Fibroblast of lung (primary cell): ENCODE measurements around the gene C10orf90. TPM values are rescaled to one million over a fixed set of nuclear protein-coding genes. Genes with fewer than 3 reads are reported as not detected.

Experiments used
- DNase-seq, 2 donors: peaks; one replicate each; pipeline versions ENCODE4 v3.0.0 to v3.0.0-alpha.2; 2010; ENCODE audit warnings: low read depth in 2 of 2
- H2AFZ ChIP-seq: 2 replicates; pipeline ENCODE4 v1.5.1; 2012; ENCODE audit warnings: low read length, control low read depth, inconsistent platforms
- H3K27ac ChIP-seq: 2 replicates; pipeline ENCODE4 v1.5.1; 2011; ENCODE audit warnings: low read length, control low read depth; ENCODE audit not compliant: insufficient read depth
- H3K27me3 ChIP-seq: 2 replicates; pipeline ENCODE4 v1.5.1; 2011; ENCODE audit warnings: mild to moderate bottlenecking, low read length; ENCODE audit not compliant: control insufficient read depth, insufficient read depth
- H3K36me3 ChIP-seq: 2 replicates; pipeline ENCODE4 v1.5.1; 2011; ENCODE audit warnings: low read length; ENCODE audit not compliant: control insufficient read depth, insufficient read depth
- H3K4me1 ChIP-seq: 2 replicates; pipeline ENCODE4 v1.5.1; 2011; ENCODE audit warnings: low read length; ENCODE audit not compliant: control insufficient read depth, insufficient read depth; ENCODE audit errors: extremely low read depth
- H3K4me2 ChIP-seq: 2 replicates; pipeline ENCODE4 v1.5.1; 2011; ENCODE audit warnings: low read length, control low read depth; ENCODE audit not compliant: insufficient read depth; ENCODE audit errors: extremely low read depth
- H3K4me3 ChIP-seq, 4 experiments: fragments of 200-600 bp in 1 of 4; sonication (generic) in 1 of 4; replicated peaks in 1 of 4; 2 replicates each; pipeline ENCODE4 v1.5.1; 2011 to 2016; ENCODE audit warnings: low read length in 4 of 4, low read depth in 3 of 4, mild to moderate bottlenecking in 3 of 4, control low read depth in 2 of 4, inconsistent platforms in 1 of 4, mixed read lengths in 1 of 4; ENCODE audit not compliant: insufficient read depth in 1 of 4; ENCODE audit errors: control extremely low read depth in 1 of 4
- H3K79me2 ChIP-seq: 2 replicates; pipeline ENCODE4 v1.5.1; 2012; ENCODE audit warnings: mild to moderate bottlenecking, low read length, inconsistent platforms; ENCODE audit not compliant: control insufficient read depth, insufficient read depth
- H3K9ac ChIP-seq: 2 replicates; pipeline ENCODE4 v1.5.1; 2011; ENCODE audit warnings: mild to moderate bottlenecking, low read length, control low read depth; ENCODE audit not compliant: insufficient read depth
- H3K9me3 ChIP-seq: 2 replicates; pipeline ENCODE4 v1.5.1; 2012; ENCODE audit warnings: low read depth, low read length; ENCODE audit not compliant: control insufficient read depth, insufficient read depth
- H4K20me1 ChIP-seq: 2 replicates; pipeline ENCODE4 v1.5.1; 2011; ENCODE audit warnings: low read length; ENCODE audit not compliant: control insufficient read depth, insufficient read depth; ENCODE audit errors: extremely low read depth
- EZH2 ChIP-seq: IDR thresholded peaks from 2 replicates; pipeline ENCODE4 v1.5.1; 2012; ENCODE audit warnings: low read length, control low read depth, mild to moderate bottlenecking; ENCODE audit errors: missing control alignments
- polyA plus RNA-seq, 2 donors: library from polyadenylated mRNA; depleted of rRNA in 1 of 2; stranded (reverse) in 1 of 2; unstranded in 1 of 2; fragments of >200 nt; gene quantifications; 2 replicates each; pipeline ENCODE4 v1.2.1, GENCODE V29; 2011 to 2012; ENCODE audit warnings: missing spikeins in 1 of 2
- total RNA-seq: library from RNA; depleted of rRNA; stranded (reverse); fragments of >200 nt; gene quantifications from 2 replicates; pipeline ENCODE4 v1.2.1, GENCODE V29; 2014
- TF ChIP-seq, protein P1 (sequence below), 2 donors: IDR thresholded peaks in 1 of 2; conservative IDR thresholded peaks in 1 of 2; 1 replicate in 1 of 2; 2 replicates in 1 of 2; pipeline ENCODE4 v1.5.1; 2011 to 2012; ENCODE audit warnings: low read length in 2 of 2, control low read depth in 1 of 2, inconsistent platforms in 1 of 2, low read depth in 1 of 2, mild to moderate bottlenecking in 1 of 2

Gene C10orf90
- total and polyA plus RNA-seq, 2 donors (not counting 1 experiment from before 2014, with no cell fraction given) = 0.17 to 0.65 TPM

DNA sequence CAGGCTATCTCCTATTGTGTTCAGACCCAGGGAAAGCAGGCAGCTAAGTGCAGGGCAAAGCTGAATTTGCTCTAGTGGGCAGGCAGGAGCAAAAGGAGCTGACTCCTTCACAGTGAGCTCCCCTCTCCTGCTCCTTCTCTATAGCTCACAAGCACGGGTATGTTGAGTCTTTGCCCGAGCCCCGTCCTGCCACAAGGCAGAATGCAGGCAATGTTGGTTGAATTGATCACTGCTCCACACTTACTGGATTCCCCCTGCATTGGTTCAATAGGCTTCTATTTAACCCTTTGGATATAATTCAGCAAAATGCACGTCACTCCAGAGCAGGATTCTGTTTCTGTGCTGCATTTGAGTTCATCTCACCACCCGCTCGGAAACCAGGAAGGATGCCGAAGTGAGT, 16.2 kb upstream of the C10orf90 start:
- Histone ChIP-seq H3K27me3 (no peaks in the 10 kb centered on the region), H3K4me3 (no peak overlapping the region), H3K9me3 (no peaks in the 10 kb centered on the region), H4K20me1 (no peaks in the 10 kb centered on the region), H3K36me3 (no peaks in the 10 kb centered on the region), H3K79me2 (no peaks in the 10 kb centered on the region), H3K4me1 (no peaks in the 10 kb centered on the region), H3K4me2 (no peak overlapping the region), H3K27ac (no peak overlapping the region), H2AFZ (no peak overlapping the region), H3K9ac (no peak overlapping the region)
- no peak for DNase-seq
- TF ChIP-seq EZH2 = no peak
- TF ChIP-seq, protein P1, sequence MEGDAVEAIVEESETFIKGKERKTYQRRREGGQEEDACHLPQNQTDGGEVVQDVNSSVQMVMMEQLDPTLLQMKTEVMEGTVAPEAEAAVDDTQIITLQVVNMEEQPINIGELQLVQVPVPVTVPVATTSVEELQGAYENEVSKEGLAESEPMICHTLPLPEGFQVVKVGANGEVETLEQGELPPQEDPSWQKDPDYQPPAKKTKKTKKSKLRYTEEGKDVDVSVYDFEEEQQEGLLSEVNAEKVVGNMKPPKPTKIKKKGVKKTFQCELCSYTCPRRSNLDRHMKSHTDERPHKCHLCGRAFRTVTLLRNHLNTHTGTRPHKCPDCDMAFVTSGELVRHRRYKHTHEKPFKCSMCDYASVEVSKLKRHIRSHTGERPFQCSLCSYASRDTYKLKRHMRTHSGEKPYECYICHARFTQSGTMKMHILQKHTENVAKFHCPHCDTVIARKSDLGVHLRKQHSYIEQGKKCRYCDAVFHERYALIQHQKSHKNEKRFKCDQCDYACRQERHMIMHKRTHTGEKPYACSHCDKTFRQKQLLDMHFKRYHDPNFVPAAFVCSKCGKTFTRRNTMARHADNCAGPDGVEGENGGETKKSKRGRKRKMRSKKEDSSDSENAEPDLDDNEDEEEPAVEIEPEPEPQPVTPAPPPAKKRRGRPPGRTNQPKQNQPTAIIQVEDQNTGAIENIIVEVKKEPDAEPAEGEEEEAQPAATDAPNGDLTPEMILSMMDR (conservative IDR thresholded peaks at IDR 0.05 in 1 of 2, IDR thresholded peaks at IDR 0.05 in 1 of 2; ENCODE audit: low read depth in 1 of 2, low read length in 2 of 2) = no peak

DNA sequence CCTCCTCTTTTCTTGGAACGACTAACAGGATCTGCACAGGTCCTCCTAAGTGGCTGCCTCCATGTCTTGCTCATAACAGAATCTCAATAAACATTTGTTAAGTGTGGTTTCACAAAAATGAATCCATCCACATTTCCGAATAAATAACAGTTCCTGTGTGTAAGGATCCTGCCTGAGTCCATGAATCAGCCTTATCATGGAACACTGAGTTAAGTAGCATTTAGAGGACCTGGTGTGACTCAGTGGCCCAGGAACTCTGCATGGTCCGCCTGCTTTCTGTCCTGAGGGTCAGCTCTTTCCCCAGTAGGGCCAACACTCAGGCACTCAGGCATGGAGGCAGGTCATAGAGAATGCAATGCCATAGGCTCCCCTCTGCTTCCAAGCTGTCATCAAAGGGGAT, 15.8 kb upstream of the C10orf90 start:
- H3K4me2 ChIP-seq = no peak overlapping the region
- no peak overlapping the region for H3K27ac ChIP-seq
- no peaks in the 10 kb centered on the region for H3K36me3 ChIP-seq
- H3K27me3 ChIP-seq = no peaks in the 10 kb centered on the region
- no peaks in the 10 kb centered on the region for H3K79me2 ChIP-seq
- no peak overlapping the region for H3K9ac ChIP-seq
- no peaks in the 10 kb centered on the region for H3K4me1 ChIP-seq
- TF ChIP-seq, protein P1 (conservative IDR thresholded peaks at IDR 0.05 in 1 of 2, IDR thresholded peaks at IDR 0.05 in 1 of 2; ENCODE audit: low read depth in 1 of 2, low read length in 2 of 2) = no peak
- TF ChIP-seq EZH2 = no peak
- H2AFZ ChIP-seq = no peak overlapping the region
- H3K9me3 ChIP-seq = no peaks in the 10 kb centered on the region
- no peak overlapping the region for H3K4me3 ChIP-seq
- DNase-seq = peak in 1 of 2 donors; percentile 93
- no peaks in the 10 kb centered on the region for H4K20me1 ChIP-seq

DNA sequence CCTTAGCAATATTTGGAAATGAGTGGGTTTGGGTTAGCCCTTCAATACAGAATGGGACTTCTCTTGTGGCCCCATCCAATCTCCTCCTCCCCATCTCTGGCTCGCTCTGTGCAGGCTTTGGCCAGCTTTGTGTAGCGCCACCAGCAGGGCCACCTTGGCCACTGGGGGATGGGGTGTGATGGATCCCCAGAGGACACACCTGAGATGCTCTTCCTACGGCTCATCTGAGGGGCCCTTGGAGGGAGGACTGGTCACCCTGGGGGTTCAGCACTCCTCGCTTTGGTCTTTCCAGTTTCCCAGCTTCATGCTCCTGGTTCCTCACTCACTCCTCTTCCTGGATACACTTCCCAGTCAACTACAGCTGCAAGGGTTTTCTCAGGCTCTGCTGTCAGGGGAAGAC, 15.3 kb upstream of the C10orf90 start:
- Histone ChIP-seq H3K27ac (no peak overlapping the region), H3K27me3 (no peaks in the 10 kb centered on the region), H3K9me3 (no peaks in the 10 kb centered on the region), H3K4me2 (no peak overlapping the region), H2AFZ (no peak overlapping the region), H3K79me2 (no peaks in the 10 kb centered on the region), H3K4me3 (no peak overlapping the region), H3K4me1 (no peaks in the 10 kb centered on the region), H3K9ac (no peak overlapping the region), H4K20me1 (no peaks in the 10 kb centered on the region), H3K36me3 (no peaks in the 10 kb centered on the region)
- TF ChIP-seq EZH2 = no peak
- TF ChIP-seq, protein P1 (conservative IDR thresholded peaks at IDR 0.05 in 1 of 2, IDR thresholded peaks at IDR 0.05 in 1 of 2; ENCODE audit: low read depth in 1 of 2, low read length in 2 of 2) = no peak
- DNase-seq = no peak
